Ectodermal cell (in vitro differentiated cells): Measurements from ENCODE around the gene ZNF277.
"Not testable (repeated sequence)": the region's sequence is repeated elsewhere in the genome, so short reads cannot be mapped to it uniquely, and the experiment has no call there.

Experiments
- H3K27ac ChIP-seq: 2 replicates; pipeline ENCODE4 v1.7.0; 2013; ENCODE audit warnings: mild to moderate bottlenecking, low read depth, low read length; ENCODE audit not compliant: insufficient read depth, poor library complexity, severe bottlenecking
- H3K27me3 ChIP-seq: 2 replicates; pipeline ENCODE4 v1.7.0; 2013; ENCODE audit warnings: mild to moderate bottlenecking, low read length; ENCODE audit not compliant: insufficient read depth, control insufficient read depth, poor library complexity, severe bottlenecking
- H3K36me3 ChIP-seq: one replicate; pipeline ENCODE4 v1.7.0; 2013; ENCODE audit warnings: low read length; ENCODE audit not compliant: control insufficient read depth, insufficient read depth
- H3K4me1 ChIP-seq: one replicate; pipeline ENCODE4 v1.7.0; 2013; ENCODE audit warnings: low read length; ENCODE audit not compliant: control insufficient read depth, insufficient read depth
- H3K4me3 ChIP-seq: 2 replicates; pipeline ENCODE4 v1.7.0; 2013; ENCODE audit warnings: low read depth, low read length, control low read depth; ENCODE audit not compliant: insufficient read depth
- H3K9me3 ChIP-seq: 2 replicates; pipeline ENCODE4 v1.7.0; 2013; ENCODE audit warnings: mild to moderate bottlenecking, low read length, moderate library complexity; ENCODE audit not compliant: control insufficient read depth
- WGBS, 2 experiments: methylation state at CpG; one replicate each; pipeline ENCODE4 v1.1.7; 2013; ENCODE audit warnings: missing lambda C conversion rate in 2 of 2; 5-methylcytosine and 5-hydroxymethylcytosine counted together

ZNF277 gene

DNA sequence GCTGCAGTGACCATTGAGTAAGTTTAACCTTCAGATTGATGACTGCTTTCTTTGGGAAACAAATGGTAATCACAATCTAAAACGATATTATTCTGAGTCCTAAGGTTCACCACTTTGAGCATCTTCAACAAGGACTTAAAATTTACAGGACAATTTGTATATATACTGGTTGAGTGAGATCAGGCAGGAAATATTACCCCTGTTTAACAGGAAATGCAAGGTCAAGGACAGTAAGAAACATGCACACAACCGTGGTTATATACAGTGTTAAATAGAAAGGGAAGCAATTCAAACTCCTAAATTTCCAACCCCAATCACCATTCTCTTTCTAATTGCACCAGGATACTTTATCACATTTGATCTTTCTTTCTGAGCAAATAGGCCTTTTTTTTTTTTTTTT, 96.1 kb downstream of the ZNF277 start:
- H3K27ac ChIP-seq = no peak overlapping the region
- H3K9me3 ChIP-seq = no peaks in the 10 kb centered on the region
- H3K27me3 ChIP-seq = no peaks in the 10 kb centered on the region
- H3K4me3 ChIP-seq = no peak overlapping the region
- H3K36me3 ChIP-seq = no peaks in the 10 kb centered on the region
- 90 to 100% methylated on average over 1 to 2 of the region's 2 CpGs for WGBS, 2 experiments
- no peaks in the 10 kb centered on the region for H3K4me1 ChIP-seq

DNA sequence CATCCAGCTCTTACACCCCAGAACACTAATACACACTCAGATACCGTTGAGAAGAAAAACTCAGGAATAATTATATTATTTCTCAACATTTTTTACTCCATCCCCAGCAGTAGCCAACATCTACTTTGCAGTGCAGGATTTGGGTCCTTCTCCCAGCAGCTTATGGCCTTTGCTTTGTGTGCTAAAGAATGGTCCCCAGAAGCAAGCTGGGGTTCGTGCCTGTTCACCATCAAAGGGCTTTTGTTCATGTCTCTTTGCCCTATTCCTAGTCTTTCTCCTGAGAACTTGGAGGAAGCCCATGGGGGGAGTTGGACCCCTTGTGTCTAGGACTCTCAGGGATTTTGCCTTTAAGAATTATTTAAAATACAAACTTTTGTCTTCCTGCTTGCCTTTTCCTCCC, 100.4 kb downstream of the ZNF277 start:
- H3K4me1 ChIP-seq = no peaks in the 10 kb centered on the region
- no peak overlapping the region for H3K4me3 ChIP-seq
- H3K27me3 ChIP-seq = no peaks in the 10 kb centered on the region
- peaks cover 9% of the 10 kb centered on the region for H3K36me3 ChIP-seq
- no peak overlapping the region for H3K27ac ChIP-seq
- no peaks in the 10 kb centered on the region for H3K9me3 ChIP-seq
- WGBS, 2 experiments = 56 to 68% methylated on average over 2 of the region's 2 CpGs

DNA sequence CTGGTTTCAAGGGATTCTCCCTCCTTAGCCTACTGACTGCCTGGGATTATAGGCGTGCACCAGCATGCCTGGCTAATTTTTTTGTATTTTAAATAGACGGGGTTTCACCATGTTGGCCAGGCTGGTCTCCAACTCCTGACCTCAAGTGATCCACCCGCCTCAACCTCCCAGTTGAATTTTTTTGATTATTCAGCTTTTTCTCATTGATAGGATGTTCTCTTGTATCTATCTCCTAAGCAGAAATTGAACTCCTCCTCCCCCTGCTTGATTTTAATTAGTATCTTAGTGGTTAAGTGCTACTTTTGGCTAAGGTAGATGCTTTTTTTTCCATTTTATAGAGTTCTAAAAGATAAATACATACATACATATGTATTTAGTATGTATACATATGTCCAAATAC, 101.0 kb downstream of the ZNF277 start:
- 88 to 91% methylated on average over 3 of the region's 3 CpGs for WGBS, 2 experiments
- Histone ChIP-seq H3K36me3 (peaks cover 9% of the 10 kb centered on the region), H3K27me3 (no peaks in the 10 kb centered on the region), H3K4me3 (no peak overlapping the region), H3K4me1 (no peaks in the 10 kb centered on the region), H3K27ac (no peak overlapping the region), H3K9me3 (no peaks in the 10 kb centered on the region)

DNA sequence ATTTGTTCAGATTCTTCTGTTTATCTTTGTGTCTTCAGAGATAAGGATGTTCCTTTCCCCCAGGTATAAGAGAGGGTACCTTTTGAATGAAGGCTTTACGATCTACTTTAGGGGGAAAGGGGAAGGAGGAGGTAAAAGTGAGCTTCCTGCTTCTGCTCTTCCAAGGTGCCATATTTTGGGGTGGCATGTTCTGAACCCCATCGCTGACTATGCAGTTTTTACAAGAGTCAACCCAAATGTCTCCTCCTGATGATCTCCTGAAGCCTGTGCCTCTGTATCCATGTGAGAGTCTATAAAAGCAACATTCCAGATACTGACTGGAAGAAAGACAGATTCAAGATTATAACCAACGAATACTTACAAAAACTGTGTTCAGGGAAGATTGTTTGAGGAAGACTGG, 102.5 kb downstream of the ZNF277 start:
- Histone ChIP-seq H3K9me3 (no peaks in the 10 kb centered on the region), H3K4me1 (no peaks in the 10 kb centered on the region), H3K4me3 (no peak overlapping the region), H3K27ac (no peak overlapping the region), H3K27me3 (no peaks in the 10 kb centered on the region), H3K36me3 (peaks cover 9% of the 10 kb centered on the region)
- WGBS, 2 experiments = 93 to 95% methylated on average over 2 to 3 of the region's 3 CpGs

DNA sequence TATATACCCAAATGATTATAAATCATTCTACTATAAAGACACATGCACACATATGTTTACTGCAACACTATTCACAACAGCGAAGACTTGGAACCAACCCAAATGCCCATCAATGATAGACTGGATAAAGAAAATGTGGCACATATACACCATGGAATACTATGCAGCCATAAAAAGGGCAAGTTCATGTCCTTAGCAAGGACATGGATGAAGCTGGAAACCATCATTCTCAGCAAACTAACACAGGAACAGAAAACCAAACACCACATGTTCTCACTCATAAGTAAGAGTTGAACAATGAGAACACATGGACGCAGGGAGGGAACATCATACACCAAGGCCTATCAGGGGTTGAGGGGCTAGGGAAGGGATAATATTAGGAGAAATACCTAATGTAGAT, 110.3 kb downstream of the ZNF277 start:
- not testable (repeated sequence) for H3K36me3 ChIP-seq, H3K4me3 ChIP-seq, H3K9me3 ChIP-seq, H3K4me1 ChIP-seq, H3K27me3 ChIP-seq, H3K27ac ChIP-seq
- WGBS, 2 experiments = 71 to 88% methylated on average over 1 to 2 of the region's 2 CpGs

DNA sequence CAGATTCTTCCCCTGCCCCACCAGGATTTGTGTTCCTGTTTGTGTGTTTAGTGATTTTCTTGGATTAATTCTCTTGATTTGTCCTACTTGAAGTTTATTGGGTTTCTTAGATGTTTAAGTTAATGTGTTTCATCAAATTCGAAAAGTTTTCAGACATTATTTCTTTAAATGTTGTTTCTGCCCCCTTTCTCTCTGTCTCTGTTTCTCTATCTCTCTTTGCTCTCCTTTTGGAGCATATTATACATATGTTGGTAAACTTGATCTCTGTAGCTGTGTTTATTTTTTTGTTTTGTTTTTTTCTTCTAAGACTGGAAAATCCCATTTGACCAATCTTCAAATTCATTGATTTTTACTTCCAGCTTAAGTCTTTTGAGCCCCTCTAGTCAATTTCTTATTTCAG, 115.6 kb downstream of the ZNF277 start:
- Histone ChIP-seq H3K36me3 (peaks cover 7% of the 10 kb centered on the region), H3K27me3 (no peaks in the 10 kb centered on the region), H3K4me3 (no peak overlapping the region), H3K27ac (no peak overlapping the region), H3K9me3 (peaks cover 5% of the 10 kb centered on the region), H3K4me1 (no peaks in the 10 kb centered on the region)
- 86 to 88% methylated on average over 1 of the region's 1 CpG for WGBS, 2 experiments

DNA sequence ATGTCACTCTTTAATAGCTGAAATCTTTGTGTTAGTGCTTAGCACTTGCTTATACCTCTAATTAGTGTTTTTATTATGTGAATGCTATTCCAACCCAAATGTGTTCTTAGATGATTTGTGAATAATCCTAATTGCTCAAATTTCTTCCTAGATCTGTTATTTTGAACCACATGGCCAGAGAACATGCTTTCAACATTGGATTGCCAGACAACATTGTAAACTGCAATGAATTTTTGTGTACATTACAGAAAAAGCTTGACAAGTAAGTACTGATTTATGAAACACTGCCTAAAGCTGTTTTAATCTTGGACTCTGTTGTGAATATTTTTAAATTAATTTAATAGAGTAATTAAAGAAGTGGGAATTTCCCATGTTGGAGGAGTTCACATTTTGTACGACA, 121.1 kb downstream of the ZNF277 start:
- 80% methylated on average over 1 of the region's 1 CpG; no CpG with 5 or more reads in 1 of the 2 experiments for WGBS, 2 experiments
- H3K4me3 ChIP-seq = no peak overlapping the region
- no peak overlapping the region for H3K27ac ChIP-seq
- H3K4me1 ChIP-seq = no peaks in the 10 kb centered on the region
- no peaks in the 10 kb centered on the region for H3K9me3 ChIP-seq
- no peaks in the 10 kb centered on the region for H3K27me3 ChIP-seq
- peaks cover 3% of the 10 kb centered on the region for H3K36me3 ChIP-seq

DNA sequence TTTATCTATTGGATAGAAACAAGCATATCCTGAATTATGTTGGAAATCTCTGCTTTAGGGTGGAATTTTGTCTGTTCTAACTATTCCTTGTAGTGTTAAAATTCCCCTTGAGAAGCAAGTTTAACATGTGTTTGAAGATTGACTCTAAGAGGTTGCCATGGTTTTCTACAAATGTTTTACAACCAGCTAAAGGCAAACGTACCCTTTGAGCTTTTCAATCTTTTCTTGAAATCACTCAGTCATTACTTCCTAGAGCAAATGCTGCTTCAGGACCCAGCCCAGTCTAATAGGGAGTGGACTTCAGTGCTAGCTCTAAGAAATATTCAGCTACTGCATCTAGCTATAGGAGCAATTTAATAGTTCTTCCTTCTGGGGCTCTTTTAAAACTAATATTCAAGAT, 125.0 kb downstream of the ZNF277 start:
- 80 to 89% methylated on average over 1 of the region's 1 CpG for WGBS, 2 experiments

DNA sequence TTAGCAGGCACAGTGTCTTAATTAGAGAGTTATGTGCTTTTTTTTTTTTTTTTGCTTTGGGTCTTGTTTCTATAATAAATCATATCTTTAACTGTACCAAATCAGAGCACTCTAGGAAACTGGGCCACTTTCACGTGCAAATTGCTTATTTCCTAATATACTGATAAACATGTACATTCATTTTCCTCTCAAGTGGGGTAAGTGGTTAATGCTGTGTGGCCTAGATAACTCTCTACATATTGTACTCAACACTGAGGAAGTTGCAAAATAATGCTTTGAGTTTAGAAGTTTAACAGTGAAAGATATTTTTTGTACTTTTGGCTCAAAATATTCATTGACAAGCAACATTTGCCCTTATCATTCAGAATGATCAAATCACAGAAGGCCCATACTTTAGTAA, 127.9 kb downstream of the ZNF277 start:
- Histone ChIP-seq H3K27me3 (no peaks in the 10 kb centered on the region), H3K36me3 (no peaks in the 10 kb centered on the region), H3K4me1 (no peaks in the 10 kb centered on the region), H3K4me3 (no peak overlapping the region), H3K27ac (no peak overlapping the region), H3K9me3 (no peaks in the 10 kb centered on the region)
- WGBS, 2 experiments = no CpG with 5 or more reads among the region's 1 CpG

More for the DNA sequence above, 125.0 kb downstream of the ZNF277 start:
- Histone ChIP-seq H3K4me1 (no peaks in the 10 kb centered on the region), H3K27ac (no peak overlapping the region), H3K9me3 (no peaks in the 10 kb centered on the region), H3K36me3 (no peaks in the 10 kb centered on the region), H3K27me3 (no peaks in the 10 kb centered on the region), H3K4me3 (no peak overlapping the region)

DNA sequence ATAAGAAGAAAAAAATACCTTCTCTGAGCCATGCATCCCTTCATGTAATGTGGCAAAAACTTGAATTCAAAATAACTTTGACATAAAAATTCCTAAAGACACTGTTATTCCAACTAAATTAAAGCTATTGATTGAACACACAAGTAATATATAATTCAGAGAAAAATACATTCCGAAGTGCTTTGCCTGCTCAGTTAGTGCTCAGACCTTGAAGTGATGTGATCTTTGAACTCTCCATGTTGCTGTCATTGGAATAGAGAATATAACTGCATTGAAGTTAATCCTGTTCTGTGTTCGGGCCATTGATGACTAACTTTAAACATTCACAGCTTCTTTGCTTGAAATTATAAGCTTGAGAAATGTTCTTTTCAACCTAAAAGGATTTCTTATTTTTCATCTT, 129.8 kb downstream of the ZNF277 start:
- WGBS, 2 experiments = 85 to 98% methylated on average over 1 to 2 of the region's 2 CpGs

DNA sequence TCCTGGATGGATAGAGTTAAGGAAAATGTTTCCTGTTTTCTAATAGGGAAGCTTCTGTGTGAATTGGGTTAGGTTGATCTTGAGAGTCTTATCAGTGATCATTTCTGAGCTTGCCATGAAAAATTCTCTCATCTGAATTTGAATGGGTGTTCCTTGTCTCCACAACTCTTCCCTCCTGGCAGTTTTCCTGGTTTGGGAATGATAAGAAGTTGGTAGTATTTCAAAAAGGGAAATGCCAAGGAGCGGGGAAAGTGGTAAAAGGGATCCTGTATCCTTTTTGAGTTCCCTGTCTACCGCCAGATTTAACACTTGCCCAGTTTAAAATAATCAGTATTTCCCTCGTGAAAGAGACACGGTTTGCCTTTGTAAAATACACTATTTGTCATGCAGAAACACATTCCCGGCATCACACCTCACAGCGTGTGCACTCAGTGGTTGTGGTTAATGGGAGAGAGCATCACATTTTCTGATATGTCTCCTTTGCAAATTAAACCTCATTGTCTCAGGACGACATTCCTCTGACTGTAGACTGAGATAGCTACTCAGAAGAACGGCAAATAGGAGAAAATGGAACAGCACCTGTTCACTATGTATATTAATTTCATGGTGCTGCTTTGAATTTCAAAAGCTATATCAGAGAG, 130.6 kb downstream of the ZNF277 start:
- 58 to 67% methylated on average over 8 of the region's 8 CpGs for WGBS, 2 experiments
- H3K4me1 ChIP-seq = no peaks in the 10 kb centered on the region

More for the DNA sequence above, 129.8 kb downstream of the ZNF277 start:
- Histone ChIP-seq H3K36me3 (no peaks in the 10 kb centered on the region), H3K4me1 (no peaks in the 10 kb centered on the region), H3K4me3 (no peak overlapping the region), H3K9me3 (no peaks in the 10 kb centered on the region), H3K27ac (no peak overlapping the region), H3K27me3 (no peaks in the 10 kb centered on the region)

More for the DNA sequence above, 130.6 kb downstream of the ZNF277 start:
- Histone ChIP-seq H3K4me3 (no peak overlapping the region), H3K36me3 (no peaks in the 10 kb centered on the region), H3K9me3 (no peaks in the 10 kb centered on the region), H3K27me3 (no peaks in the 10 kb centered on the region), H3K27ac (no peak overlapping the region)
